Measurements from ENCODE around the gene LAMC2. TPM values are rescaled to one million over a fixed set of nuclear protein-coding genes. Genes with fewer than 3 reads are reported as not detected.

The LAMC2 gene
- polyA plus RNA-seq, 3 donors: not detected

GRCh38 chr1:183251959-183252450 is 65.9 kb downstream of the LAMC2 start:
- no peaks in the 10 kb centered on the region for H3K27me3 ChIP-seq (ENCODE audit: control insufficient read depth in 2 of 2, insufficient read depth in 2 of 2, low read length in 2 of 2)
- intact Hi-C loops (cut with micrococcal nuclease): no loop called here
- H2AFZ ChIP-seq (ENCODE audit: insufficient read depth, low read depth, low read length, poor library complexity, severe bottlenecking): no peak overlapping the region
- TF ChIP-seq, protein P1, sequence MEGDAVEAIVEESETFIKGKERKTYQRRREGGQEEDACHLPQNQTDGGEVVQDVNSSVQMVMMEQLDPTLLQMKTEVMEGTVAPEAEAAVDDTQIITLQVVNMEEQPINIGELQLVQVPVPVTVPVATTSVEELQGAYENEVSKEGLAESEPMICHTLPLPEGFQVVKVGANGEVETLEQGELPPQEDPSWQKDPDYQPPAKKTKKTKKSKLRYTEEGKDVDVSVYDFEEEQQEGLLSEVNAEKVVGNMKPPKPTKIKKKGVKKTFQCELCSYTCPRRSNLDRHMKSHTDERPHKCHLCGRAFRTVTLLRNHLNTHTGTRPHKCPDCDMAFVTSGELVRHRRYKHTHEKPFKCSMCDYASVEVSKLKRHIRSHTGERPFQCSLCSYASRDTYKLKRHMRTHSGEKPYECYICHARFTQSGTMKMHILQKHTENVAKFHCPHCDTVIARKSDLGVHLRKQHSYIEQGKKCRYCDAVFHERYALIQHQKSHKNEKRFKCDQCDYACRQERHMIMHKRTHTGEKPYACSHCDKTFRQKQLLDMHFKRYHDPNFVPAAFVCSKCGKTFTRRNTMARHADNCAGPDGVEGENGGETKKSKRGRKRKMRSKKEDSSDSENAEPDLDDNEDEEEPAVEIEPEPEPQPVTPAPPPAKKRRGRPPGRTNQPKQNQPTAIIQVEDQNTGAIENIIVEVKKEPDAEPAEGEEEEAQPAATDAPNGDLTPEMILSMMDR (IDR thresholded peaks at IDR 0.05): no peak
- H3K4me3 ChIP-seq (replicated peaks in 1 of 3; ENCODE audit: low read depth in 2 of 3, low read length in 3 of 3): no peak overlapping the region
- H3K9me3 ChIP-seq (replicated peaks in 1 of 2; ENCODE audit: control insufficient read depth in 1 of 2, insufficient read depth in 1 of 2, low read length in 2 of 2): peaks cover 0 to 4% of the 10 kb centered on the region in 2 donors
- no peaks in the 10 kb centered on the region for H3K79me2 ChIP-seq (ENCODE audit: insufficient read depth, low read length)
- H3K4me1 Mint-ChIP-seq: peaks cover 5% of the 10 kb centered on the region
- H3K36me3 ChIP-seq (replicated peaks in 1 of 2; ENCODE audit: control insufficient read depth in 1 of 2, insufficient read depth in 2 of 2, low read length in 2 of 2): no peaks in the 10 kb centered on the region
- no peak overlapping the region for H3K4me2 ChIP-seq (replicated peaks; ENCODE audit: extremely low read depth, low read length, poor library complexity, severe bottlenecking)
- no peaks in the 10 kb centered on the region for H3K4me1 ChIP-seq (ENCODE audit: control insufficient read depth in 1 of 2, insufficient read depth in 2 of 2, low read length in 2 of 2)
- H4K20me1 ChIP-seq (ENCODE audit: insufficient read depth, low read length): no peaks in the 10 kb centered on the region
- H3K27ac ChIP-seq (ENCODE audit: low read depth in 1 of 2, low read length in 2 of 2): no peak overlapping the region
- H3K9me3 Mint-ChIP-seq: peaks cover 0 to 20% (median 17%) of the 10 kb centered on the region in 7 donors
- H3K4me3 Mint-ChIP-seq: no peak overlapping the region
- WGBS (ENCODE audit: insufficient coverage): 94% methylated on average over 4 of the region's 8 CpGs
- peaks cover 5 to 12% (median 7%) of the 10 kb centered on the region in 3 donors for H3K27me3 Mint-ChIP-seq (ENCODE audit: low read depth in 3 of 3)
- no peaks in the 10 kb centered on the region for H3K36me3 Mint-ChIP-seq
- no peak overlapping the region for H3K9ac ChIP-seq (ENCODE audit: insufficient read depth, low read length, poor library complexity, severe bottlenecking)
- no peak for DNase-seq
- no peak overlapping the region for H3K27ac Mint-ChIP-seq

DNA sequence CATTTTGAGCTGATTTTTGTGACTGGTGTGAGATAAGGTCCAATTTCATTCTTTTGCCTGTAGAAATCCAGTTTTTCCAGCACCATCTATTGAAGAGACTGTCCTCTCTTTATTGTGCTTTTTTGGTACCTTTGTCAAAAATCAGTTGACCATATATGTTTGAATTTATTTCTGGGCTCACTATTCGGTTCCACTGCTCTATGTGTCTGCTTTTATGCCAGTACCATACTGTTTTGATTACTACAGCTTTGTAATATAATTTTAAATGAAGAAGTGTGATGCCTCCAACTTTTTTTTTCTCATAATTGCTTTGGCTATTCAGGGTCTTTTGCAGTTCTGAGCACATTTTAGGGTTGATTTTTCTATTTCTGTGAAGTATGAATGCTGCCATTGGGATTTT is 69.0 kb downstream of the LAMC2 start:
- Histone ChIP-seq H3K9ac (ENCODE audit: insufficient read depth, low read length, poor library complexity, severe bottlenecking) (no peak overlapping the region), H3K79me2 (ENCODE audit: insufficient read depth, low read length) (no peaks in the 10 kb centered on the region), H3K4me1 (ENCODE audit: control insufficient read depth in 1 of 2, insufficient read depth in 2 of 2, low read length in 2 of 2) (peaks cover 0 to 5% of the 10 kb centered on the region in 2 donors), H3K36me3 (replicated peaks in 1 of 2; ENCODE audit: control insufficient read depth in 1 of 2, insufficient read depth in 2 of 2, low read length in 2 of 2) (no peaks in the 10 kb centered on the region), H3K27me3 (ENCODE audit: control insufficient read depth in 2 of 2, insufficient read depth in 2 of 2, low read length in 2 of 2) (no peaks in the 10 kb centered on the region), H3K9me3 (replicated peaks in 1 of 2; ENCODE audit: control insufficient read depth in 1 of 2, insufficient read depth in 1 of 2, low read length in 2 of 2) (peaks cover 0 to 4% of the 10 kb centered on the region in 2 donors), H3K4me3 (replicated peaks in 1 of 3; ENCODE audit: low read depth in 2 of 3, low read length in 3 of 3) (no peak overlapping the region), H4K20me1 (ENCODE audit: insufficient read depth, low read length) (no peaks in the 10 kb centered on the region), H2AFZ (ENCODE audit: insufficient read depth, low read depth, low read length, poor library complexity, severe bottlenecking) (no peak overlapping the region), H3K27ac (ENCODE audit: low read depth in 1 of 2, low read length in 2 of 2) (no peak overlapping the region), H3K4me2 (replicated peaks; ENCODE audit: extremely low read depth, low read length, poor library complexity, severe bottlenecking) (no peak overlapping the region)
- no peak overlapping the region for H3K27ac Mint-ChIP-seq
- intact Hi-C loops (cut with micrococcal nuclease): no loop called here
- H3K9me3 Mint-ChIP-seq: peaks cover 0 to 20% (median 15%) of the 10 kb centered on the region in 7 donors
- H3K27me3 Mint-ChIP-seq (ENCODE audit: low read depth in 3 of 3): peaks cover 9 to 13% (median 11%) of the 10 kb centered on the region in 3 donors
- no peak overlapping the region for H3K4me3 Mint-ChIP-seq
- H3K36me3 Mint-ChIP-seq: no peaks in the 10 kb centered on the region
- TF ChIP-seq, protein P1 (IDR thresholded peaks at IDR 0.05): no peak
- no CpG with 5 or more reads among the region's 1 CpG for WGBS (ENCODE audit: insufficient coverage)
- no peak for DNase-seq
- peaks cover 12% of the 10 kb centered on the region for H3K4me1 Mint-ChIP-seq
